GM15510 (cell line): ENCODE data around the gene MYO7B.

Source experiments
- POLR2A ChIP-seq: IDR thresholded peaks from 3 replicates; pipeline ENCODE4 v1.6.1; 2011; ENCODE audit warnings: borderline replicate concordance; ENCODE audit not compliant: insufficient read length; ENCODE audit errors: extremely low read depth

The MYO7B gene

GRCh38 chr2:127624320-127624755 is 88.9 kb downstream of the MYO7B start:
- no peak for TF ChIP-seq POLR2A

DNA sequence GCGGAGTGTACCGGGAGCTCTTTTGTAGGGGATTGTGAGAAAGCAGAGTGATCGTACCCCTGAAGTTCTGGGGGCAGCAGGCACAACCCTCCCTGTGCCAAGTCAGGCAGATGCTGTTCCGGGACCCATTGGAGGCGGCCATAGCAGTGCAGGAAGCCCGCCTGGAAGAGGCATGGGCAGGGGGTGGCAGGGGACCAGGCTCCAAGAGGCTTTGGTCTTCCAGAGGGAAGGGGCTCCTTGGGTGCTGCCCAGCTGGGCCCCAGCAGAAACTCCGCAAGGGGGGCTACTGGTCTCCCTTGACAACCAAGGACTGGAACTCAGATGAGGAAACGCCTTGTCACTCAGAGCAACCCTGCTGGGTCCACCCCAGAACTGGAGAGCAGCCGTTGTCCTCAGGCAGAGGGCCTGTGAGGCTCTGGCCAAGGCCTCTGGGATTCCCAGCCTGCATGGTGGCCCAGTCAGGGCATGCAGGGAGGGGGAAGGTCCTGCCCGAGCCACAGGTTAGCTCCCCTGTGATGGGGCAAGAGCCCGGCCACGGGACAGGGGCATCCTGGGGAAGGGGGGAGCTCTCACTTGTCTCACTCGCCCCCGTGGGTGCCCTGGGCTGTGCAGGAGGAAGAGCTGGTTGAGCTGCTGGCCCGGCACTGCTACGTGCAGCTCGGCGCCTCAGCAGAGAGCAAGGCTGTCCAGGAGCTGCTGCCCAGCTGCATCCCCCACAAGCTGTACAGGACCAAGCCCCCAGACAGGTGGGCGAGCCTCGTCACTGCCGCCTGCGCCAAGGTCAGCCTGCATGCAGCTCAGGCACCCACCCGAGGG is 89.5 kb downstream of the MYO7B start:
- no peak for TF ChIP-seq POLR2A

DNA sequence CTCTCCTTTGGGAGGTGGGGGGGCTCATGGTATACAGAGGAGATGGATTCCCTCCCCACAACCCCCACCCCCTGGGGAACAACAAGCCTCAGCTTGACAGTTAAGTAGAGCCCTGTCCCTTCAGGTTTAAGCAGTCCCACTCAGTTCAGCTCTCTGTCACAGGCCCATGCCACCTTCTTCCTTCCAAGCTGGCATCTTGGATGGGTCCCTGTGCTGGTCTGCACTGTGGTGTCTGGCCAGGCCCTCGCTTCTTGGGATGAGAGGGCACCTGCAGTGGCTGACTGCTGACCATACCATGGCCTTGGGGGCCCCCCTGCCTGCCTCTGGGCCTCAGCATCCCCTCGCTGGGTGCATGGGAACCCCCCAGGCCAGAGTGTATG is 90.1 kb downstream of the MYO7B start:
- no peak for TF ChIP-seq POLR2A

DNA sequence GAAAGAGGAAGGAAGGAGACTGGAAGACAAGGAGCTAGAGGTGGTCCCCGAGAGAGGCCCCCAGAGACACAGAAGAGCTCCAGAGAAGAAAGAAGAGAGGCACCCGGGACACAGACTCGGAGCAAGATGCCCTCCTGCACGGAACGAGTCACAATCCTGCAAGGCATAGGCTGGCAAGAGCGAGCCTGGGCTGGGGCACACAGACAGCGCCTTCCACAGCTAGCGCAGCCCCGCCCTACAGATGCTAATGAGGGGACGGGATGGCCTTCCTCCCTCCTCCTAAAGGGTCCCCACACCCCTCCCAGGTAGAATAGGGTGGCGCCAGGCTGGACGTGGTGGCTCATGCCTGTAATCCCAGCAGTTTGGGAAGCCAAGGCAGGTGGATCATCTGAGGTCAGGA is 90.7 kb downstream of the MYO7B start:
- no peak for TF ChIP-seq POLR2A

- no peak for TF ChIP-seq POLR2A
Measured at GRCh38 chr2:127626917-127627739, 91.6 kb downstream of the MYO7B start.

- no peak for TF ChIP-seq POLR2A
Measured at GRCh38 chr2:127627740-127628571, 92.5 kb downstream of the MYO7B start.

GRCh38 chr2:127628767-127629614 is 93.5 kb downstream of the MYO7B start:
- TF ChIP-seq POLR2A, result no peak

- TF ChIP-seq POLR2A, result no peak
Measured at GRCh38 chr2:127629637-127630036, 94.2 kb downstream of the MYO7B start.

DNA sequence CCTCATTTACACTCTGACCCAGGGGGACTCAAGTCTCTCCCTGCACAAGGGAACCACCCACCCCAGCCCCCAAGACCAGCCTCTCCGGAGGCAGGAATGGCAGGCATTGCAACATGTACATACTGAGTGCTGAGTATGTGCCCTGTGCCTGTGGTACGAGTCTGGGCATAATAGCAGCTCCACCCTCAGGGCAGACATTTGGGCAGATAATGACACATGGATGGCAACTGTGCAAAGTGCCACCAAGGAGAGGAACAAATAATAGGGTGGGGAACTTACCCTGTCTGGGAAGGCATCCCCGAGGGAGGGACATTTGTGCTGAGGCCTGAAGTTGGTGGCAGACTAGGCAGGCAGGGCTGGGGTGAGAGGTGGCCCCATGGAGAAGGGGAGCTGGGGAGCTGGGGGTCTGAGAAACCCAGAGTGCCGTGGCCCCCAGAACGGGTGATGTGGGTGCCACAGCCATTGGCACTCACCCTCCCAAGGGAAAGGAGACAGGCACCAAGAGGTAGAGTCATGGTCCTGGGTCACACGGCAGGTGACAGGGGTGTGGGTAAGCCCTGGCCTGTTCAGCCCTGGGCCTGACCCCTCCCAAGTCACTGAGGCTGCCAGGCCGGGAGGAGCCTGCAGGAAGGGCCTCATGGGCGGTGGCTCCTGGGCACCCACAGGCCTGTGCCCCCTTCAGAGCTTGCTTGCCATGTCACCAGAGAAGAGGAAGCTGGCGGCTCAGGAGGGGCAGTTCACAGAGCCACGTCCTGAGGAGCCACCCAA is 94.8 kb downstream of the MYO7B start:
- TF ChIP-seq POLR2A, result no peak

DNA sequence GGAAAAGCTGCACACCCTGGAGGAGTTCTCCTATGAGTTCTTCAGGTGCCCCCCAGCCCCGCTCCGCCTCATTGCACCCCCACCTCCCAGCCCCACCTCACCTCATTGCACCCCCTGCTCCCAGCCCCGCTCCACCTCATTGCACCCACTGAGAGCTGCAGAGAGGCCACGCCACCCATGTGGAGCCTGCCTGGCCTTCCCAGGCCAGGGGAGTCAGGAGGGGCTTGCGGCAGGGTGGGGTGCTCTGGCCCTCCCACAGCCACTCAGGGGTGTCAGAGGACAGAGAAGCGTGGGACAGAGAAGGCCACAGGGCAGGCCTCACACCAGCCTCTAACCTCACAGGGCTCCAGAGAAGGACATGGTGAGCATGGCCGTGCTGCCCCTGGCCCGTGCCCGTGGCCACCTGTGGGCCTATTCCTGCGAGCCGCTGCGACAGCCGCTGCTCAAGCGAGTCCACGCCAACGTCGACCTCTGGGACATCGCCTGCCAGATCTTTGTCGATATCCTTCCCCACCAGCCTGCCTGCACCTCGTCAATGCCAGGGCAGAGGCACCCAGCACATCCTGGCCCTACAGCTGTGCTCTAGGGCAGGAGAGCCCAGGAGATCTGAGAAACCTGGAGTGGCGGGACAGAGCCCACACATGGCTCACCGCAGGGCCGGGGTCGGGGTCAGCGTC is 95.5 kb downstream of the MYO7B start:
- TF ChIP-seq POLR2A, result no peak

DNA sequence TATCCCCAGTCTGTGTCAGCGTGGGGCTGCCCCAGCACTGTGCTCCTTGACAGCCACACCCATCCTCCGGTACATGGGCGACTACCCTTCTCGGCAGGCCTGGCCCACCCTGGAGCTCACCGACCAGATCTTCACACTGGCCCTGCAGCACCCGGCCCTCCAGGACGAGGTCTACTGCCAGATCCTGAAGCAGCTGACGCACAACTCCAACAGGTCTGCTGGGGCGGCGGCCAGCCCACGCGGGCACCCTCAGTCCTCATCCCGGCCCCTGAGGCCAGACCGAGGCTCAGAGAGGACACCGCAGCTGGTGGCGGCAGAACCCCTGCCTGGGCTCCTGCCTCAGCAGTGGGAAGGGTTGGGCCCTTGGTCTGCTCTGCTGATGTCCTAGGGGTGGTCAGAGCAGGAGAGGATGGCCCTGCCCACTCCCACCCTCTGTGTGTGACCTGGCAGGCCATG is 96.1 kb downstream of the MYO7B start:
- no peak for TF ChIP-seq POLR2A

DNA sequence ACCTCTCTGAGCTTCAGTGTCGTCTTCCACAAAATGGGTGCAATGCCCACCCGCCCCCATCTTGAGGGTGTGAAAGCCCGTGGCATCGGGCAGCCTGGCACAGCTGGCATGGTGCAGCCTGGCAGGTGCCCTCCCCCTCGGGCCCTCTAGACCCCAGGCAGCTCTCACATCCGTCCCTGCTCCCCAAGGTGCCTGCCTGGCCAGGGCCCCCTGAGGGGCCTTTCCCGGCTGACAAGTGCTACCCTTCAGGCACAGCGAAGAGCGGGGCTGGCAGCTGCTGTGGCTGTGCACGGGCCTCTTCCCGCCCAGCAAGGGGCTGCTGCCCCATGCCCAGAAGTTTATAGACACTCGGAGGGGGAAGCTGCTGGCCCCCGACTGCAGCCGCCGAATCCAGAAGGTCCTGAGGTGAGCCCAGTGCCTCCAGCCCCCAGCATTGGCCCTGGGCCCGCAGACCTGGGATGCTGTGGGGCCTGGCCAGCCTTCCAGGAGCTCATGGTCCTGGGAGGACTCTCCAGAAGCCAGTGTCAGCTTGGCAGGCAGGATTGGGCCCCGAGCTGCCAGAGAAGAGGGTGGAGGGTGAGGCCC is 96.6 kb downstream of the MYO7B start:
- TF ChIP-seq POLR2A, result no peak
